ENCODE measurements around the gene FAM83D.

FAM83D gene

GRCh38 chr20:38926142-38926933, at the start of gene FAM83D:
TSS of gene FAM83D (plus strand) at chr20:38926417. CDS start at chr20:38926443, 26 bp downstream.
- POLR2A ChIA-PET, result interaction anchor here (1.4 to 1.6 kb wide), 2 partner anchors 36 to 123 kb away, joined by 5 to 8 read pairs; partner anchors contain the start of gene DHX35
- DNase-seq (ENCODE audit: low read depth, low spot score), result peak; percentile 87
- TF ChIP-seq, protein P1, sequence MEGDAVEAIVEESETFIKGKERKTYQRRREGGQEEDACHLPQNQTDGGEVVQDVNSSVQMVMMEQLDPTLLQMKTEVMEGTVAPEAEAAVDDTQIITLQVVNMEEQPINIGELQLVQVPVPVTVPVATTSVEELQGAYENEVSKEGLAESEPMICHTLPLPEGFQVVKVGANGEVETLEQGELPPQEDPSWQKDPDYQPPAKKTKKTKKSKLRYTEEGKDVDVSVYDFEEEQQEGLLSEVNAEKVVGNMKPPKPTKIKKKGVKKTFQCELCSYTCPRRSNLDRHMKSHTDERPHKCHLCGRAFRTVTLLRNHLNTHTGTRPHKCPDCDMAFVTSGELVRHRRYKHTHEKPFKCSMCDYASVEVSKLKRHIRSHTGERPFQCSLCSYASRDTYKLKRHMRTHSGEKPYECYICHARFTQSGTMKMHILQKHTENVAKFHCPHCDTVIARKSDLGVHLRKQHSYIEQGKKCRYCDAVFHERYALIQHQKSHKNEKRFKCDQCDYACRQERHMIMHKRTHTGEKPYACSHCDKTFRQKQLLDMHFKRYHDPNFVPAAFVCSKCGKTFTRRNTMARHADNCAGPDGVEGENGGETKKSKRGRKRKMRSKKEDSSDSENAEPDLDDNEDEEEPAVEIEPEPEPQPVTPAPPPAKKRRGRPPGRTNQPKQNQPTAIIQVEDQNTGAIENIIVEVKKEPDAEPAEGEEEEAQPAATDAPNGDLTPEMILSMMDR (IDR thresholded peaks at IDR 0.05; ENCODE audit: insufficient read depth, low read length, missing control alignments), result no peak
- H3K4me3 ChIP-seq (ENCODE audit: low read depth, low read length), result peak within 1 kb of the TSS; percentile 79
- CTCF ChIA-PET, result interaction anchor here (0.6 to 15.0 kb wide), 27 partner anchors 8 to 151 kb away, joined by 3 to 296 read pairs (median 4); partner anchors contain the start of gene DHX35

GRCh38 chr20:38877483-38877882, 48.7 kb upstream of the FAM83D start:
- ChIA-PET POLR2A (no interaction called here), CTCF (interaction anchor here (1.2 to 1.4 kb wide), 2 partner anchors 15 to 18 kb away, joined by 3 to 5 read pairs; no protein-coding TSS in a partner anchor)
- TF ChIP-seq, protein P1 (IDR thresholded peaks at IDR 0.05; ENCODE audit: insufficient read depth, low read length, missing control alignments), result no peak
- H3K4me3 ChIP-seq (ENCODE audit: low read depth, low read length), result no peak overlapping the region
- DNase-seq (ENCODE audit: low read depth, low spot score), result no peak

GRCh38 chr20:38878866-38879265, 47.4 kb upstream of the FAM83D start:
- CTCF ChIA-PET, result interaction anchor here (6.7 kb wide), 1 partner anchor 15 kb away, joined by 40 read pairs; no protein-coding TSS in a partner anchor
- DNase-seq (ENCODE audit: low read depth, low spot score), result no peak
- H3K4me3 ChIP-seq (ENCODE audit: low read depth, low read length), result no peak overlapping the region
- TF ChIP-seq, protein P1 (IDR thresholded peaks at IDR 0.05; ENCODE audit: insufficient read depth, low read length, missing control alignments), result no peak
- POLR2A ChIA-PET, result no interaction called here

GRCh38 chr20:38880952-38881735, 45.1 kb upstream of the FAM83D start:
- POLR2A ChIA-PET, result no interaction called here
- TF ChIP-seq, protein P1 (IDR thresholded peaks at IDR 0.05; ENCODE audit: insufficient read depth, low read length, missing control alignments), result no peak
- H3K4me3 ChIP-seq (ENCODE audit: low read depth, low read length), result no peak overlapping the region
- CTCF ChIA-PET, result interaction anchor here (6.7 kb wide), 1 partner anchor 13 kb away, joined by 40 read pairs; no protein-coding TSS in a partner anchor
- DNase-seq (ENCODE audit: low read depth, low spot score), result no peak

DNA sequence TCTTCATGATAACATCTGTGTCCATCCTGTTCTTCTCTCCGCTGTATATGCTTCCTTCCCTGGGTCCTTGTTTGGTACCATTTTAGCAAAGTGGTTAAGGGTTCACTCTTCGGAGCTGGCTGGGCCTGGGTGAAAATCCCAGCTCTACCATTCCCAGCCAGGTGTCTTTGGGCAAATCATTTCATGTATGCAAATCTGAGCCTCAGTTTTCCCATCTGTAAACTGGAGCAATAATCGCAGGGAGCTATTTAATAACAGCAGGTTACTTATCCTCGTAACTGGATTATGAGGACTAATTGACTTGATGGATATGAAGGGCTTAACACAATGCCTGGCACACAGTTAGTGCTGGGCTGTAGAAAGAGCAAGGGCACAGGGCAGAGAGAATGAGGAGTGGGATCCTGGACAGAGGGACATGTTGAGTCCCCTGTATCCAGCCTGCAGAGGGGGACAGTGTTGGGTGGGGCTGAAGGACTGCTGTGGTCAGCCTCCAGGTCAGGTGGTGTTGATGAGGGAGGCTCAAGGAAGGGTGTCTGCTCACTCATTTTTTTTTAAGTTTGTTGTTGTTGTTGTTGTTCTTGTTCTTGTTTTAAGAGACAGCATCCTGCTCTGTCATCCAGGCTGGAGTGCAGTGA, 44.3 kb upstream of the FAM83D start:
- ChIA-PET POLR2A (no interaction called here), CTCF (interaction anchor here (1.0 to 6.7 kb wide), 3 partner anchors 12 to 237 kb away, joined by 3 to 40 read pairs (median 3); no protein-coding TSS in a partner anchor)
- H3K4me3 ChIP-seq (ENCODE audit: low read depth, low read length), result no peak overlapping the region
- DNase-seq (ENCODE audit: low read depth, low spot score), result no peak
- TF ChIP-seq, protein P1 (IDR thresholded peaks at IDR 0.05; ENCODE audit: insufficient read depth, low read length, missing control alignments), result no peak
